Hepatocyte (in vitro differentiated cells): ENCODE measurements around the gene GNAO1.

Experiments
- CTCF ChIP-seq: fragments of 200-600 bp; sonication (generic); IDR thresholded peaks from 2 replicates; pipeline ENCODE4 v1.5.1; 2016; ENCODE audit warnings: antibody characterized with exemption, mild to moderate bottlenecking; ENCODE audit not compliant: poor library complexity
- EZH2 ChIP-seq: fragments of 200-600 bp; sonication (generic); IDR thresholded peaks from 2 replicates; pipeline ENCODE4 v1.6.1; 2016; ENCODE audit warnings: antibody characterized with exemption, mild to moderate bottlenecking, borderline replicate concordance
- EZH2phosphoT487 ChIP-seq: fragments of 200-600 bp; sonication (generic); IDR thresholded peaks from one replicate; pipeline ENCODE4 v1.6.1; 2018; ENCODE audit warnings: antibody characterized with exemption, mild to moderate bottlenecking, low read depth, moderate library complexity; ENCODE audit not compliant: unreplicated experiment, severe bottlenecking

GRCh38 chr16:56327929-56328258 is 136.6 kb downstream of the GNAO1 start:
- no peak for TF ChIP-seq CTCF
- no peak for TF ChIP-seq EZH2
- TF ChIP-seq EZH2phosphoT487, result no peak
